Adrenal gland (tissue), 12 donors: ENCODE measurements around the gene ZNF492. TPM values are rescaled to one million over a fixed set of nuclear protein-coding genes. Genes with fewer than 3 reads are reported as not detected.

Experiments used
- DNase-seq, 7 donors: peaks; one replicate each; pipeline ENCODE4 v3.0.0-alpha.2; 2019 to 2020
- H3K27ac ChIP-seq, 5 donors: fragments of 200-600 bp; sonication (generic) in 4 of 5; 1 replicate in 3 of 5; 2 replicates in 2 of 5; pipeline versions ENCODE4 v1.5.1 to v1.8.0; 2016 to 2020; ENCODE audit warnings: mild to moderate bottlenecking in 1 of 5
- H3K27me3 ChIP-seq: fragments of 200-600 bp; 2 replicates; pipeline ENCODE4 v1.8.0; 2021
- H3K36me3 ChIP-seq, 2 donors: fragments of 200-600 bp; replicated peaks in 1 of 2; 1 replicate in 1 of 2; 2 replicates in 1 of 2; pipeline versions ENCODE4 v1.5.1 to v1.8.0; 2018 to 2022
- H3K4me1 ChIP-seq, 2 donors: fragments of 200-600 bp; replicated peaks in 1 of 2; 1 replicate in 1 of 2; 2 replicates in 1 of 2; pipeline versions ENCODE4 v1.5.1 to v1.8.0; 2018 to 2021
- H3K4me3 ChIP-seq, 4 donors: fragments of 200-600 bp; sonication (generic) in 3 of 4; one replicate each; pipeline ENCODE4 v1.5.1; 2016 to 2018
- H3K9me3 ChIP-seq, 3 donors: fragments of 200-600 bp; sonication (generic) in 1 of 3; replicated peaks in 1 of 3; 1 replicate in 2 of 3; 2 replicates in 1 of 3; pipeline versions ENCODE4 v1.5.1 to v1.8.0; 2016 to 2021
- CTCF ChIP-seq, 6 experiments: fragments of 450-650 bp in 4 of 6; fragments of 200-600 bp in 2 of 6; sonication (generic) in 1 of 6; IDR thresholded peaks; 1 replicate in 5 of 6; 2 replicates in 1 of 6; pipeline versions ENCODE4 v1.5.1 to v1.8.0; 2016 to 2021; ENCODE audit warnings: antibody characterized with exemption in 6 of 6, mild to moderate bottlenecking in 2 of 6, moderate library complexity in 1 of 6
- POLR2A ChIP-seq, 2 donors: fragments of 450-650 bp; IDR thresholded peaks; one replicate each; pipeline ENCODE4 v1.6.1; 2017; ENCODE audit warnings: antibody characterized with exemption in 2 of 2, mild to moderate bottlenecking in 2 of 2, moderate library complexity in 1 of 2
- WGBS, 4 donors: extraction: QIAGEN DNeasy Blood & Tissue Kit in 2 of 4; methylation state at CpG; one replicate each; pipeline versions ENCODE4 v1.1.5 to v1.1.7; 2013 to 2017; 5-methylcytosine and 5-hydroxymethylcytosine counted together
- intact Hi-C, 2 donors: fragments of 100-400 bp; cut with DNase I; formaldehyde crosslinking; loops; one replicate each; pipeline versions ENCODE4 v1.14.1 to v1.15.0; 2022 to 2023
- polyA plus RNA-seq, 3 donors: library from polyadenylated mRNA; stranded (reverse); fragments of 200-250 nt in 2 of 3; fragments of 350-450 nt in 1 of 3; fragmentation: Illumina TruSeq in 1 of 3; extraction: RNeasy Lipid Tissue Mini Kit (QIAGEN cat#74804) in 1 of 3; gene quantifications; one replicate each; pipeline ENCODE4 v1.2.3, GENCODE V29; 2013 to 2014
- total RNA-seq, 9 donors: library from RNA; depleted of rRNA in 4 of 9; stranded (reverse); fragments of >200 nt in 4 of 9; fragments of 120-200 nt in 1 of 9; fragmentation: NEBNext Ultra II Directional in 1 of 9; extraction: Animal tissue kit (Norgen Biotek cat#: 25700) in 1 of 9; gene quantifications; one replicate each; pipeline versions ENCODE4 v1.1.0 to v1.2.4, GENCODE V29; 2013 to 2023
- donor health status: healthy with polysubstance abuse.
- donor health status: Bipolar disorder and iron deficiency.
- donor health status: DM: yes; HTN: yes; CAD: no.
- donor health status: DM: no; HTN: no; CAD: no.
- donor health status: DM: no; HTN: no; CAD: no.
- donor health status: DM: yes; HTN: yes; CAD: no.

Gene ZNF492
- total and polyA plus RNA-seq, 12 donors = under 0.01 to 0.94 (median 0.13) TPM; not detected in 4

DNA sequence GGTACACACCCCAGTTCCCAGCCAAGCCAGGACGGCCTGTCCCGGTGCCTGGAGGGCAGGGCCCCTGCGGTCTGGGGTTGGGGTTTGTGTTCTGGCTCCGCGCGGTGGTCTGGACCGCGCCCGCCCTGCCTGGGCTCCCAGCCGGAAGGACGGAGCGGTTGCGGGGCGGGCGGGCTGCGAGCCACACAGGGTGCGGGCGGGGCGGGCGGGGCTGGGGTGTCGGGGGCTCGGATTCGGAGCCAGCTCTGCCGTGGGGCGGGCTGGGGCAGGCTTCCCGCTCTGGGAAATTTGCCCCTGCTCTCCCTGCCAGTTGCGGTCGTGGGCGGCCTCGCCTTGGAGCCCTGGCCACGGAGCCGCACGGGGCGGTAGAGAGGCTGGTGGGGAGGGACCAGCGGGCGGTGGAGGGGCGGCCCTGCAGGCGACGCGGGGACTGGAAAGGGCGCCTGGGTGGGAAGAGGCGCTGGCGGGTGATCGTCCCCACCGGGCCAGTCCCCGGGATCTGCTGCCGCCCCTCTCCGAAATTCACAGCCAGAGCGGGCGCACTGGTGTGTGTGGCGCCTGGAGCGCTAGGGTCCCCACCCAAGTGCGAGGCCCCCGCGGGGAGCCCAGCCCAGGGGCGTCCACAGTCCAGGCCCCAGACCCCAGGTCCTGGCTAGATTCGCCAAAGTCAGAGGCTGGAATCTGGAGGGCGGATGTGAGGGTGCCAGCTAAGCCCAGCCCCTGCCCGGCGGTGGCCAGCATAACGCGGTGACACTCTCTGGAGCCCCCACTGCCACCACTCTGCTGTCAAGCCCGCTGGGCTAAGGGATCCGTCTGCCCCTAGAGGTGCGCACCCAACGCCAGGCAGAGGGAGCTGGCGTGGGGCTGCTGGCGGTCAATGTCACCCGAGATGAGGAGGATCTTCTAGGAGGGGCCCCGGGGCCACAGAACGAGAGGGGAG lies 11.0 kb upstream of the ZNF492 start:
- Histone ChIP-seq H3K4me1 (no peaks in the 10 kb centered on the region), H3K27ac (no peak overlapping the region), H3K4me3 (peak overlapping the region in 1 of 4 donors; percentile 44), H3K9me3 (no peaks in the 10 kb centered on the region), H3K36me3 (no peaks in the 10 kb centered on the region), H3K27me3 (peaks cover 5% of the 10 kb centered on the region)
- TF ChIP-seq CTCF (IDR thresholded peaks at IDR 0.05) (no peak), POLR2A (IDR thresholded peaks at IDR 0.05) (no peak)
- intact Hi-C loops = no loop called here
- 0 to 29% (median 7%) methylated on average over 10 to 71 of the region's 71 CpGs for WGBS, 4 donors
- no peak for DNase-seq

GRCh38 chr19:22623841-22624221 lies 10.3 kb upstream of the ZNF492 start:
- H3K9me3 ChIP-seq = no peaks in the 10 kb centered on the region
- no peaks in the 10 kb centered on the region for H3K36me3 ChIP-seq
- no peak overlapping the region for H3K27ac ChIP-seq
- no peaks in the 10 kb centered on the region for H3K4me1 ChIP-seq
- TF ChIP-seq CTCF (IDR thresholded peaks at IDR 0.05) (no peak), POLR2A (IDR thresholded peaks at IDR 0.05) (no peak)
- intact Hi-C loops = no loop called here
- no peak for DNase-seq
- H3K27me3 ChIP-seq = peaks cover 5% of the 10 kb centered on the region
- 57 to 70% (median 64%) methylated on average over 3 to 16 of the region's 16 CpGs for WGBS, 4 donors
- no peak overlapping the region for H3K4me3 ChIP-seq

DNA sequence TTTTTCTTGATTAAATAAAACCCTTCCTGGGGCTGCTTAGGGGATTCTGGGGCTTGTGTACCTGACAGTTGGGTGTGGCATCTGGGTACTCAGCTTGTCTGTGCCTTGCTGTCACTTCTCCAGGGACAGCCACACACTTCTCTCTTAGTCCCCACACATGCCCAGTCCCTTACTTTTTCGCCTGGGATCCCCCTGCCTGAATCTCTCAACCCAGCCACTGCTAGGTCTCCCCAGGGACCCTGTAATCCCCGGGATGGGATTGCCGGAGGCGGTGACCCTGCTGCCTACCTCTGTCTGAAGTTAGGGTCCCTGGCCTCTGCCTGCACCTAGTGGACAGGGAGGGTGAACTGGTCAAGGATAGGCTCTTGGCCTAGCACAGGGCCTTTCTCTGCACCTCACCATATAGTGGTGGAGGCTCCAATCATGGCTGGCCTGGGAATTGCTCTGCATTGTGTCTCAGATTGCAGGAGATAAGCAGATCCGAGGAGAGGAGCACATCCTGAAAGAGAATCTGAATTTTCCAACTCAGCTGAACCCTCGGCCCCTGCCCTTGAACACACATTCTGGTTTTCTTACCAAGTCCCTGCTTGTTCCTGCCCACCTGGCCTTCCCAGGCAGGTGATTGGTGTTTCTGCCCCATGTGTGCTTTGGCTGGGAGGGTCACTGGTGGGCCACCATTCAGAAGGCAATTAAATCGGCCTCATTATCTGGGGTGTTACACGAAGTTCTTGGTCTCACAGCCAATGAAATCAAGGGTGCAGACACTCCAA lies 8.7 kb upstream of the ZNF492 start:
- DNase-seq = no peak
- no peak overlapping the region for H3K27ac ChIP-seq
- peaks cover 5% of the 10 kb centered on the region for H3K27me3 ChIP-seq
- H3K36me3 ChIP-seq = no peaks in the 10 kb centered on the region
- 55 to 74% (median 65%) methylated on average over 6 to 8 of the region's 8 CpGs for WGBS, 4 donors
- TF ChIP-seq CTCF (IDR thresholded peaks at IDR 0.05) (no peak), POLR2A (IDR thresholded peaks at IDR 0.05) (no peak)
- H3K9me3 ChIP-seq = no peaks in the 10 kb centered on the region
- intact Hi-C loops = no loop called here
- H3K4me1 ChIP-seq = no peaks in the 10 kb centered on the region
- no peak overlapping the region for H3K4me3 ChIP-seq

GRCh38 chr19:22627526-22627925 lies 6.6 kb upstream of the ZNF492 start:
- Histone ChIP-seq H3K4me1 (no peaks in the 10 kb centered on the region), H3K27me3 (peaks cover 3% of the 10 kb centered on the region), H3K4me3 (no peak overlapping the region), H3K36me3 (no peaks in the 10 kb centered on the region), H3K27ac (no peak overlapping the region), H3K9me3 (no peaks in the 10 kb centered on the region)
- WGBS, 4 donors = 60 to 100% (median 78%) methylated on average over 1 of the region's 1 CpG
- intact Hi-C loops = no loop called here
- no peak for DNase-seq
- no peak for TF ChIP-seq CTCF (IDR thresholded peaks at IDR 0.05)
- no peak for TF ChIP-seq POLR2A (IDR thresholded peaks at IDR 0.05)
